K562 (cell line): Measurements from ENCODE around the gene BRD4. TPM values are rescaled to one million over a fixed set of nuclear protein-coding genes. Genes with fewer than 3 reads are reported as not detected.

Source experiments
- ATAC-seq: fragments of 200-7000 bp; cut with Tn5 transposase; 3 replicates; pipeline ENCODE4 v1.9.1; 2020; ENCODE audit warnings: moderate library complexity
- BruUV-seq: library from RNA; stranded (reverse); fragments of 400-500 nt; replicated peaks from 2 replicates; lab custom pipeline; 2021; lab: Mats Ljungman, UMichigan
- CTCF ChIA-PET: fragments of 300-600 bp; formaldehyde crosslinking; extraction: SDS; loops from one replicate; lab custom pipeline; 2021; ENCODE audit warnings: low intra/inter-chr PET ratio; lab: Yijun Ruan, JAX
- POLR2A ChIA-PET: fragments of 300-600, 350-650 bp; sonication (Branson Sonifier 250); formaldehyde crosslinking; extraction: SDS; loops from one replicate; lab custom pipeline; 2021; ENCODE audit warnings: antibody characterized with exemption, inconsistent platforms; lab: Yijun Ruan, JAX
- DNase-seq, 4 experiments: peaks; one replicate each; pipeline versions ENCODE4 v3.0.0 to v3.0.0-alpha.2; 2011 to 2018; ENCODE audit warnings: low spot score in 3 of 4, mixed read lengths in 3 of 4; ENCODE audit errors: extremely low read depth in 1 of 4
- FAIRE-seq: peaks from 2 replicates; lab custom pipeline; 2011; peaks lifted over from hg19 to GRCh38; lab: Jason Lieb, UNC
- H2AFZ ChIP-seq: 2 replicates; pipeline ENCODE4 v1.6.0; 2011; ENCODE audit warnings: low read depth, low read length, control low read depth, inconsistent platforms
- H3K27ac ChIP-seq: fragments of 200-600 bp; 3 replicates; pipeline ENCODE4 v1.8.0; 2011; ENCODE audit warnings: low read depth, mild to moderate bottlenecking, control low read depth, inconsistent platforms, low read length, moderate library complexity, mixed read lengths; ENCODE audit errors: extremely low read depth
- H3K27me3 ChIP-seq, 2 experiments: fragments of 300-600 bp in 1 of 2; 2 replicates in 1 of 2; 3 replicates in 1 of 2; pipeline versions ENCODE4 v1.6.0 to v1.8.0; 2011; ENCODE audit warnings: inconsistent platforms in 2 of 2, low read length in 2 of 2, mild to moderate bottlenecking in 1 of 2, mixed read lengths in 1 of 2, moderate library complexity in 1 of 2; ENCODE audit not compliant: control insufficient read depth in 2 of 2, insufficient read depth in 2 of 2
- H3K36me3 ChIP-seq: fragments of 300-600 bp; 3 replicates; pipeline ENCODE4 v1.8.0; 2011; ENCODE audit warnings: mild to moderate bottlenecking, low read length, inconsistent platforms; ENCODE audit not compliant: control insufficient read depth, insufficient read depth
- H3K4me1 ChIP-seq, 2 experiments: fragments of 200-600 bp in 1 of 2; replicated peaks in 1 of 2; 2 replicates in 1 of 2; 3 replicates in 1 of 2; pipeline versions ENCODE4 v1.5.1 to v1.8.0; 2011; ENCODE audit warnings: inconsistent platforms in 2 of 2, low read length in 2 of 2, mild to moderate bottlenecking in 1 of 2, mixed read lengths in 1 of 2, moderate library complexity in 1 of 2; ENCODE audit not compliant: control insufficient read depth in 2 of 2, insufficient read depth in 2 of 2
- H3K4me2 ChIP-seq: 2 replicates; pipeline ENCODE4 v1.6.1; 2011; ENCODE audit warnings: low read length, control low read depth, inconsistent platforms, mixed read lengths; ENCODE audit not compliant: insufficient read depth
- H3K4me3 ChIP-seq: fragments of 200-600 bp; sonication (generic), shearing (Covaris generic); 2 replicates; pipeline ENCODE4 v1.5.1; 2016; ENCODE audit warnings: control low read depth, inconsistent platforms
- H3K79me2 ChIP-seq: fragments of 200-600 bp; 3 replicates; pipeline ENCODE4 v1.8.0; 2011; ENCODE audit warnings: low read length, inconsistent platforms; ENCODE audit not compliant: control insufficient read depth, insufficient read depth
- H3K9ac ChIP-seq, 2 experiments: 2 replicates each; pipeline versions ENCODE4 v1.6.0 to v1.6.1; 2011; ENCODE audit warnings: low read depth in 2 of 2, low read length in 2 of 2, control low read depth in 1 of 2, inconsistent platforms in 1 of 2, mild to moderate bottlenecking in 1 of 2, mixed read lengths in 1 of 2; ENCODE audit not compliant: insufficient read depth in 1 of 2
- H3K9me1 ChIP-seq: one replicate; pipeline ENCODE4 v1.6.0; 2011; ENCODE audit warnings: inconsistent platforms, mild to moderate bottlenecking, low read length, moderate library complexity; ENCODE audit not compliant: control insufficient read depth, insufficient read depth
- H3K9me3 ChIP-seq: replicated peaks from 2 replicates; pipeline ENCODE4 v1.5.1; 2011; ENCODE audit warnings: low read depth, low read length, inconsistent platforms; ENCODE audit not compliant: control insufficient read depth, insufficient read depth
- H4K20me1 ChIP-seq: replicated peaks from 2 replicates; pipeline ENCODE4 v1.6.1; 2011; ENCODE audit warnings: low read length, inconsistent platforms, mixed read lengths; ENCODE audit not compliant: control insufficient read depth, insufficient read depth
- ARHGAP35 ChIP-seq: fragments of 450-650 bp; IDR thresholded peaks from 2 replicates; pipeline ENCODE4 v1.6.1; 2018; ENCODE audit not compliant: partially characterized antibody
- ETV5 ChIP-seq: sonication (generic); formaldehyde crosslinking; IDR thresholded peaks from 2 replicates; pipeline ENCODE4 v1.4.0; 2020; ENCODE audit warnings: low read depth, mild to moderate bottlenecking, missing genetic modification reagents
- HDAC8 ChIP-seq: fragments of 450-650 bp; IDR thresholded peaks from 2 replicates; pipeline ENCODE4 v1.6.1; 2016; ENCODE audit warnings: mild to moderate bottlenecking, missing genetic modification characterization, moderate library complexity, missing compliant biosample characterization
- MCM3 ChIP-seq: fragments of 450-650 bp; IDR thresholded peaks from 2 replicates; pipeline ENCODE4 v1.6.1; 2016
- NFE2 ChIP-seq: IDR thresholded peaks from 2 replicates; pipeline ENCODE4 v1.6.1; 2014; ENCODE audit warnings: antibody characterized with exemption, low read depth
- PHB2 ChIP-seq: fragments of 450-650 bp; IDR thresholded peaks from 2 replicates; pipeline ENCODE4 v1.6.1; 2017; ENCODE audit warnings: low read depth
- RBM14 ChIP-seq: fragments of 200-400 bp; formaldehyde crosslinking; IDR thresholded peaks from 2 replicates; pipeline ENCODE4 v1.6.1; 2018; ENCODE audit warnings: low read depth, mild to moderate bottlenecking, low read length, moderate library complexity, borderline replicate concordance; ENCODE audit not compliant: insufficient read depth
- SREBF1 ChIP-seq: fragments of 150-350 bp; IDR thresholded peaks from 2 replicates; pipeline ENCODE4 v1.6.1; 2014; ENCODE audit warnings: antibody characterized with exemption, low read depth, low read length, borderline replicate concordance
- TOE1 ChIP-seq, 2 experiments: fragments of 450-650 bp in 1 of 2; sonication (generic) in 1 of 2; formaldehyde crosslinking in 1 of 2; IDR thresholded peaks; 2 replicates each; pipeline versions ENCODE4 v1.7.1 to v1.8.0; 2016 to 2022; ENCODE audit warnings: borderline replicate concordance in 2 of 2, mild to moderate bottlenecking in 2 of 2, antibody characterized with exemption in 1 of 2, inconsistent platforms in 1 of 2, low read depth in 1 of 2, missing genetic modification reagents in 1 of 2, moderate library complexity in 1 of 2
- TRIM24 ChIP-seq, 2 experiments: fragments of 450-650 bp; IDR thresholded peaks; 2 replicates each; pipeline ENCODE4 v1.6.1; 2016
- ZNF696 ChIP-seq: fragments of 250-450 bp; sonication (Bioruptor Pico); conservative IDR thresholded peaks from 2 replicates; pipeline ENCODE4 v1.4.0; 2020; ENCODE audit warnings: mild to moderate bottlenecking, moderate library complexity
- ZNF780A ChIP-seq: fragments of 250-450 bp; sonication (Bioruptor Pico); IDR thresholded peaks from 2 replicates; pipeline ENCODE4 v1.5.0; 2021; ENCODE audit warnings: mild to moderate bottlenecking
- ZNF785 ChIP-seq: fragments of 250-450 bp; sonication (Bioruptor Pico); IDR thresholded peaks from 2 replicates; pipeline ENCODE4 v1.4.0; 2020; ENCODE audit warnings: mild to moderate bottlenecking
- WGBS: fragments of 100-300 bp; shearing (Covaris generic); methylation state at CpG from one replicate; pipeline ENCODE4 v1.1.6; 2016; ENCODE audit warnings: low coverage, mixed read lengths; ENCODE audit not compliant: insufficient coverage; ENCODE audit errors: missing lambda C conversion rate; 5-methylcytosine and 5-hydroxymethylcytosine counted together
- in situ Hi-C: fragments of 300-500 bp; cut with MboI; formaldehyde crosslinking; loops from 4 replicates; pipeline ENCODE4 v1.15.0; 2018; ENCODE audit warnings: inconsistent platforms, mixed read lengths
- intact Hi-C: fragments of 100-400 bp; cut with micrococcal nuclease; formaldehyde crosslinking; loops from 2 replicates; pipeline ENCODE4 v1.14.2; 2022
- polyA plus RNA-seq, 8 experiments: library from polyadenylated mRNA; depleted of rRNA in 4 of 8; stranded (reverse) in 5 of 8; unstranded in 3 of 8; fragments of >200 nt; fragmentation: Nextera tagmentation in 2 of 8; fragmentation: Illumina TruSeq in 1 of 8; extraction: Ambion mirVana in 2 of 8; extraction: Trizol in 1 of 8; gene quantifications; 2 replicates each; pipeline versions ENCODE4 v1.2.1 to v1.2.3, GENCODE V29; 2011 to 2014; ENCODE audit warnings: inconsistent platforms in 1 of 8, missing spikeins in 1 of 8
- total RNA-seq, 7 experiments: library from RNA; depleted of rRNA in 6 of 7; stranded (reverse); fragments of >200 nt in 6 of 7; fragmentation: Illumina TruSeq in 2 of 7; extraction: Trizol in 2 of 7; gene quantifications; 2 replicates each; pipeline versions ENCODE4 v1.2.1 to v1.2.3, GENCODE V29; 2011 to 2021; ENCODE audit warnings: low replicate concordance in 1 of 7
- TF ChIP-seq, protein P1 (sequence below), 2 experiments: fragments of 450-650 bp; IDR thresholded peaks; 2 replicates each; pipeline ENCODE4 v1.6.1; 2016

Gene BRD4
- total and polyA plus RNA-seq, 9 of the 15 experiments (the other 6 are each of a cell fraction or from before 2014, with no cell fraction given), result 1.8 to 105 (median 15.6) TPM

DNA sequence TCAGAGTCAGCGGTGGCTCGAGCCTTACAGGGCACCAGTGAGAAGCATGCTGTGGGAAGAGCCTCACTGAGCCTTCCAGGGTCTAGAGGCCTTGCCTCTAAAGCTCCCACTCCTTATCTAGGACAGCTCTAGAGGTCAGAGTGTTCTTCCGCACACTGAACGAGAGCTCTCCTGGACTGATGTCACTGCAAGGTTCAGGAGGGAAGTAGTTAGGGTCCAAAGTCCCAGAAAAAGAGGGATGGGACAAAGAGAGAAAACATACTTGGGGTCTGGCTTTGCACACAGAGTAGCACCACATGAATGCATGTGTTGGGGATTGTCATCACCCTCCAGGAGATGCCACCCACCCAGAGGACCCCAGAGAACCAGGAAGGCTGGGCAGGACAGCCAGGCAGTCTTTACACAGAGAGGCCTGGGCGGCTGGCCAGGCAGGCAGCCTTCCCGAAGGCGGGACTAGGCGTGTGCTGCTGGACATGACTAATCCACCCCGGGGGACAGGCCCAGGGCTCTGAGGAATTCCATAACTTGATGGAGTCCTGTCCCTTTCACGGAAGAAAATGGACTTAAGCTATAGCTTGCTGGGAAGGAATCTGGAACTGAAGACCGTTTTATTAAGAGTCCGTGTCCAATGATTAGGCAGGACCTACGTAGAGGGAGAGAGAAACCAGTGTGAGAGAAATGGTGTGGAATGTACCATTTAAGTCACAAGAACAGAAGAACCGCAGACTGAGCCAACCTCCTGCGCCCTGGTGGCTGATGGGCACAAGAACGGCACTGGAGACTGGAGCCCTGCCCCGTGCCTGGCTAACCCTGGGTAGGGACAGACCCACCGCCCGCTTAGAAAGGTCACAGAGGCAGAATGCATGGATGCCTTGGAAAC lies 83.5 kb downstream of the BRD4 start:
- ATAC-seq (no peak), FAIRE-seq (no peak), DNase-seq (no peak)
- ChIA-PET POLR2A (interaction anchor here (0.5 to 1.9 kb wide), 4 partner anchors 11 to 296 kb away, joined by 3 to 7 read pairs (median 3); no protein-coding TSS in a partner anchor), CTCF (no interaction called here)
- Histone ChIP-seq H3K36me3 (peaks cover 96% of the 10 kb centered on the region; the same call in 2 of the 3 replicates), H3K4me2 (no peak overlapping the region), H3K9me3 (no peaks in the 10 kb centered on the region), H4K20me1 (peaks cover 16% of the 10 kb centered on the region), H3K27ac (no peak overlapping the region), H3K79me2 (peaks cover 9% of the 10 kb centered on the region; the same call in 2 of the 3 replicates), H3K9me1 (peaks cover 5% of the 10 kb centered on the region), H3K9ac (no peak overlapping the region), H3K4me3 (no peak overlapping the region), H3K27me3 (no peaks in the 10 kb centered on the region), H2AFZ (no peak overlapping the region), H3K4me1 (peaks cover 0 to 11% of the 10 kb centered on the region in 2 experiments; a peak in 1 of 5 replicates)
- no TSS peak for BruUV-seq
- in situ Hi-C loops, result no loop called here
- WGBS, result 93% methylated on average over 19 of the region's 19 CpGs
- intact Hi-C loops, result no loop called here
- TF ChIP-seq ARHGAP35 (no peak), ZNF785 (CRISPR knock-in tag) (no peak), ETV5 (no peak), ZNF696 (CRISPR knock-in tag) (no peak), ZNF780A (CRISPR knock-in tag) (no peak), RBM14 (no peak), TOE1 (IDR thresholded peaks at IDR 0.05; ENCODE audit: borderline replicate concordance) (no peak), TOE1 (CRISPR knock-in tag; IDR thresholded peaks at IDR 0.05; ENCODE audit: borderline replicate concordance, low read depth) (no peak), MCM3 (no peak), SREBF1 (no peak), NFE2 (no peak), TRIM24 (IDR thresholded peaks at IDR 0.05) (no peak), HDAC8 (tag) (no peak), PHB2 (no peak)
- TF ChIP-seq, protein P1, sequence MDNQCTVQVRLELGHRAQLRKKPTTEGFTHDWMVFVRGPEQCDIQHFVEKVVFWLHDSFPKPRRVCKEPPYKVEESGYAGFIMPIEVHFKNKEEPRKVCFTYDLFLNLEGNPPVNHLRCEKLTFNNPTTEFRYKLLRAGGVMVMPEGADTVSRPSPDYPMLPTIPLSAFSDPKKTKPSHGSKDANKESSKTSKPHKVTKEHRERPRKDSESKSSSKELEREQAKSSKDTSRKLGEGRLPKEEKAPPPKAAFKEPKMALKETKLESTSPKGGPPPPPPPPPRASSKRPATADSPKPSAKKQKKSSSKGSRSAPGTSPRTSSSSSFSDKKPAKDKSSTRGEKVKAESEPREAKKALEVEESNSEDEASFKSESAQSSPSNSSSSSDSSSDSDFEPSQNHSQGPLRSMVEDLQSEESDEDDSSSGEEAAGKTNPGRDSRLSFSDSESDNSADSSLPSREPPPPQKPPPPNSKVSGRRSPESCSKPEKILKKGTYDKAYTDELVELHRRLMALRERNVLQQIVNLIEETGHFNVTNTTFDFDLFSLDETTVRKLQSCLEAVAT (IDR thresholded peaks at IDR 0.05), result no peak
